ENCODE data around the gene TRHDE. TPM values are rescaled to one million over a fixed set of nuclear protein-coding genes. Genes with fewer than 3 reads are reported as not detected.

Gene TRHDE
- total and polyA plus RNA-seq, 2 donors from 2014 or later, result 1.6 to 18.6 TPM

DNA sequence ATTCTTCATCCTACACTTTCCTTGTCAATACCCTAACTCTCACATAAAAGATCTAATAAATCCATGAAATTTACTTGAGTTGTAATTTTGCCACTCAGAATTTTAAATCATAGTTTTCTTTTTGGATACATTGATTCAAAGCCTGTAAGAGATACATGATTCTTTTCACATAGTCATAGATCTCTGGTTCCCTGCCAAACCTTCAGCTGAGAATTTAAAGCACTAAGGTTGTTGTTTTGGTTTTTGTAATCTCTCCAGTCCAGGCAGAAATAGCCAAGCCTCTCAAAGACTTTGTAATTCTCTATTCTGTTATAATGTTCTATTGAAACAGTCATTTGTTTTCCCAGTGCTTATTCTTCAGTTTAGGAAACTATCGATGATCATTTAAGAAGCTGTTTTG lies 273.9 kb downstream of the TRHDE start:
- Histone ChIP-seq H3K9ac (ENCODE audit: low read length in 3 of 3) (no peak overlapping the region), H3K4me1 (ENCODE audit: control insufficient read depth in 2 of 3, insufficient read depth in 2 of 3, low read depth in 1 of 3, low read length in 3 of 3) (no peaks in the 10 kb centered on the region), H3K27ac (ENCODE audit: low read depth in 2 of 2, low read length in 2 of 2) (no peak overlapping the region), H3K4me3 (ENCODE audit: low read length in 3 of 3) (no peak overlapping the region), H3K27me3 (ENCODE audit: control insufficient read depth, insufficient read depth, low read length) (no peaks in the 10 kb centered on the region), H3K36me3 (ENCODE audit: control insufficient read depth in 2 of 3, insufficient read depth in 3 of 3, low read length in 3 of 3) (no peaks in the 10 kb centered on the region), H3K9me3 (ENCODE audit: control insufficient read depth in 2 of 3, insufficient read depth in 1 of 3, low read length in 3 of 3) (no peaks in the 10 kb centered on the region)
- FAIRE-seq (no peak), DNase-seq (no peak)
- intact Hi-C loops (cut with DNase I), result no loop called here
- TF ChIP-seq, protein P1, sequence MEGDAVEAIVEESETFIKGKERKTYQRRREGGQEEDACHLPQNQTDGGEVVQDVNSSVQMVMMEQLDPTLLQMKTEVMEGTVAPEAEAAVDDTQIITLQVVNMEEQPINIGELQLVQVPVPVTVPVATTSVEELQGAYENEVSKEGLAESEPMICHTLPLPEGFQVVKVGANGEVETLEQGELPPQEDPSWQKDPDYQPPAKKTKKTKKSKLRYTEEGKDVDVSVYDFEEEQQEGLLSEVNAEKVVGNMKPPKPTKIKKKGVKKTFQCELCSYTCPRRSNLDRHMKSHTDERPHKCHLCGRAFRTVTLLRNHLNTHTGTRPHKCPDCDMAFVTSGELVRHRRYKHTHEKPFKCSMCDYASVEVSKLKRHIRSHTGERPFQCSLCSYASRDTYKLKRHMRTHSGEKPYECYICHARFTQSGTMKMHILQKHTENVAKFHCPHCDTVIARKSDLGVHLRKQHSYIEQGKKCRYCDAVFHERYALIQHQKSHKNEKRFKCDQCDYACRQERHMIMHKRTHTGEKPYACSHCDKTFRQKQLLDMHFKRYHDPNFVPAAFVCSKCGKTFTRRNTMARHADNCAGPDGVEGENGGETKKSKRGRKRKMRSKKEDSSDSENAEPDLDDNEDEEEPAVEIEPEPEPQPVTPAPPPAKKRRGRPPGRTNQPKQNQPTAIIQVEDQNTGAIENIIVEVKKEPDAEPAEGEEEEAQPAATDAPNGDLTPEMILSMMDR (IDR thresholded peaks at IDR 0.05; ENCODE audit: borderline replicate concordance, extremely low read depth, insufficient read depth), result no peak

DNA sequence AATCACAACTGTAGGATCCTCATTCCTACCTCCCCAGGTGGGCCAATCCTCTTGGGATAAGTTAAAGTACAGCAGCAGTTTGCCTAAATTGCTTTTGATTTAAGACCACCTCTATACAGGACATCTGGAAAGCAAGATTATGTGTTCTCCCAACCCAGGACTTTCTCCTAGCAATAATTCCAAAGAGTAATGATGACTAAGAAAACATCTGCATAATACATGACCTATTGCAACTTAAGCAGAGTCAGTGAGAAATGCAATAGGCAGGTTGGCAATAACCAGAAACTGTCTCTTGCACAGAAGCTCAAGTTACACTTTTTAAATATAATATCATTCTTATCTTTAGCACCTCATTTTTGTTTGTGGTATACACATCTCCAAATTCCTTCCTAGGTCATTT lies 275.4 kb downstream of the TRHDE start:
- Histone ChIP-seq H3K9ac (ENCODE audit: low read length in 3 of 3) (no peak overlapping the region), H3K36me3 (ENCODE audit: control insufficient read depth in 2 of 3, insufficient read depth in 3 of 3, low read length in 3 of 3) (no peaks in the 10 kb centered on the region), H3K27ac (ENCODE audit: low read depth in 2 of 2, low read length in 2 of 2) (no peak overlapping the region), H3K9me3 (ENCODE audit: control insufficient read depth in 2 of 3, insufficient read depth in 1 of 3, low read length in 3 of 3) (no peaks in the 10 kb centered on the region), H3K4me1 (ENCODE audit: control insufficient read depth in 2 of 3, insufficient read depth in 2 of 3, low read depth in 1 of 3, low read length in 3 of 3) (no peaks in the 10 kb centered on the region), H3K27me3 (ENCODE audit: control insufficient read depth, insufficient read depth, low read length) (no peaks in the 10 kb centered on the region), H3K4me3 (ENCODE audit: low read length in 3 of 3) (no peak overlapping the region)
- no peak for FAIRE-seq
- intact Hi-C loops (cut with DNase I), result no loop called here
- TF ChIP-seq, protein P1 (IDR thresholded peaks at IDR 0.05; ENCODE audit: borderline replicate concordance, extremely low read depth, insufficient read depth), result no peak
- no peak for DNase-seq

DNA sequence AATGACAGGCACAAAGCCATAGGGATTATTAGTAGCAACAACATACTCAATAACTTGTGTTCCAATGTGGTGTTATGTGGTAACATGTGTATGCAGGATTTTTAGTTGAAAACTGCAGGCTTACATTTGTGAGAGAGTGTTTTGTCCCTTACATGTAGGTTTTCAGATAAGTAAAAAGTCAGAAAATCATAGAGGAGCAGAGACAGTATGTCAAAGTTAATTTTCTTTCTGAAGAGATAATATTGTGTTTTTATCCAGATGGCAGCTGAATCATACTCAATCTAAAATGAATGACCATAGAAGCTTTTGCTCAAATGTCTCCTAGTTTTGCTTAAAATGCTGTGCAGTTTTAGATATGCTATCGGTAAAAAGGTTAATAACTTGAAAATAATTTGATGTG lies 277.0 kb downstream of the TRHDE start:
- no peak overlapping the region for H3K4me3 ChIP-seq (ENCODE audit: low read length in 3 of 3)
- no peaks in the 10 kb centered on the region for H3K36me3 ChIP-seq (ENCODE audit: control insufficient read depth in 2 of 3, insufficient read depth in 3 of 3, low read length in 3 of 3)
- no peaks in the 10 kb centered on the region for H3K27me3 ChIP-seq (ENCODE audit: control insufficient read depth, insufficient read depth, low read length)
- no peak overlapping the region for H3K9ac ChIP-seq (ENCODE audit: low read length in 3 of 3)
- TF ChIP-seq, protein P1 (IDR thresholded peaks at IDR 0.05; ENCODE audit: borderline replicate concordance, extremely low read depth, insufficient read depth), result no peak
- intact Hi-C loops (cut with DNase I), result no loop called here
- no peak overlapping the region for H3K27ac ChIP-seq (ENCODE audit: low read depth in 2 of 2, low read length in 2 of 2)
- DNase-seq (no peak), FAIRE-seq (no peak)
- H3K9me3 ChIP-seq (ENCODE audit: control insufficient read depth in 2 of 3, insufficient read depth in 1 of 3, low read length in 3 of 3), result no peaks in the 10 kb centered on the region
- H3K4me1 ChIP-seq (ENCODE audit: control insufficient read depth in 2 of 3, insufficient read depth in 2 of 3, low read depth in 1 of 3, low read length in 3 of 3), result no peaks in the 10 kb centered on the region
